GM20000 (cell line): ENCODE data around the gene ZNF777.
"Not testable (repeated sequence)": the region's sequence is repeated elsewhere in the genome, so short reads cannot be mapped to it uniquely, and the experiment has no call there.

ENCODE experiments used
- DNase-seq: peaks from one replicate; pipeline ENCODE4 v3.0.0; 2012; ENCODE audit warnings: low spot score
- TF ChIP-seq, protein P1 (sequence below): IDR thresholded peaks from 2 replicates; pipeline ENCODE4 v1.5.1; 2012; ENCODE audit warnings: mild to moderate bottlenecking, control low read depth; ENCODE audit errors: extremely low read depth, missing control alignments

The ZNF777 gene

DNA sequence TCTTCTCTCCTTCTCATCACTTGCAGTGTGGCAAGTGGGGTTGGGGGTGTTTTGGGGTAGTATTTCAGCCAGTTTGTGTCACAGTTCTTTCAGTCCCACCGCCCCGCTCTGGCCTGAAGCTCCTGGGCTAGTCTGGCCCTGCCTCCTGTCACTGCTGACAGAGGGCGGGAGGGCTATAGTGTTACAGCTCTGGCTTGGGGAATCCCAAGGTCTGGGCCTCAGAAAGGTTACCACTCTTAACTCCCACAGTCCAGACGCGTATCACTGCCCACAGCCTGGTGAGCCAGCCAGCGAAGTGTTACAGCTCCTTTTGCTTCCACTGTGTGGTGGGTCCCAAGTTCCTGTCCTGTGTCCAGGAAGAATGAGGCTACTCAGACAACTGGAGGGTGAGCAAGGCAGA is 56.0 kb downstream of the ZNF777 start:
- TF ChIP-seq, protein P1, sequence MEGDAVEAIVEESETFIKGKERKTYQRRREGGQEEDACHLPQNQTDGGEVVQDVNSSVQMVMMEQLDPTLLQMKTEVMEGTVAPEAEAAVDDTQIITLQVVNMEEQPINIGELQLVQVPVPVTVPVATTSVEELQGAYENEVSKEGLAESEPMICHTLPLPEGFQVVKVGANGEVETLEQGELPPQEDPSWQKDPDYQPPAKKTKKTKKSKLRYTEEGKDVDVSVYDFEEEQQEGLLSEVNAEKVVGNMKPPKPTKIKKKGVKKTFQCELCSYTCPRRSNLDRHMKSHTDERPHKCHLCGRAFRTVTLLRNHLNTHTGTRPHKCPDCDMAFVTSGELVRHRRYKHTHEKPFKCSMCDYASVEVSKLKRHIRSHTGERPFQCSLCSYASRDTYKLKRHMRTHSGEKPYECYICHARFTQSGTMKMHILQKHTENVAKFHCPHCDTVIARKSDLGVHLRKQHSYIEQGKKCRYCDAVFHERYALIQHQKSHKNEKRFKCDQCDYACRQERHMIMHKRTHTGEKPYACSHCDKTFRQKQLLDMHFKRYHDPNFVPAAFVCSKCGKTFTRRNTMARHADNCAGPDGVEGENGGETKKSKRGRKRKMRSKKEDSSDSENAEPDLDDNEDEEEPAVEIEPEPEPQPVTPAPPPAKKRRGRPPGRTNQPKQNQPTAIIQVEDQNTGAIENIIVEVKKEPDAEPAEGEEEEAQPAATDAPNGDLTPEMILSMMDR, result no peak
- DNase-seq, result no peak

DNA sequence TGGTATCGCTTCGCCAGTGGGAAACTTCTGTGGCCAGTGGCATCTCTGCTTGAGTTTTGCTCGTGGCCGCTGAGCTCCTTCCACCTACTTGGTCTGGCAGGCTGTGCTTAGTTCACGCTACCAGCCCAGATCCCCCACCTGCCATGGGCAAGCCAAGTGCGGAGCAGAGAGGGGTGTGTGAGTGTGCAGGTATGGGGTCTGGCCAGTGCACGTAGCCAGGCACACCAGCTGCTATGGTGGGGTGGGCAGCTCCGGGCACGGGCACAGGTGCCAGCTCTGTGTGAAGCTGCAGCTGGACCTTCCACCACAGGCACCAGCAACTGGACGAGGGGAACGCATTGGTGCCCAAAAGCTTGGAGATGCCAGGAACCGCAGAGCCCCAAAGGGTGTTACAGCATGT is 56.5 kb downstream of the ZNF777 start:
- TF ChIP-seq, protein P1, result no peak

DNA sequence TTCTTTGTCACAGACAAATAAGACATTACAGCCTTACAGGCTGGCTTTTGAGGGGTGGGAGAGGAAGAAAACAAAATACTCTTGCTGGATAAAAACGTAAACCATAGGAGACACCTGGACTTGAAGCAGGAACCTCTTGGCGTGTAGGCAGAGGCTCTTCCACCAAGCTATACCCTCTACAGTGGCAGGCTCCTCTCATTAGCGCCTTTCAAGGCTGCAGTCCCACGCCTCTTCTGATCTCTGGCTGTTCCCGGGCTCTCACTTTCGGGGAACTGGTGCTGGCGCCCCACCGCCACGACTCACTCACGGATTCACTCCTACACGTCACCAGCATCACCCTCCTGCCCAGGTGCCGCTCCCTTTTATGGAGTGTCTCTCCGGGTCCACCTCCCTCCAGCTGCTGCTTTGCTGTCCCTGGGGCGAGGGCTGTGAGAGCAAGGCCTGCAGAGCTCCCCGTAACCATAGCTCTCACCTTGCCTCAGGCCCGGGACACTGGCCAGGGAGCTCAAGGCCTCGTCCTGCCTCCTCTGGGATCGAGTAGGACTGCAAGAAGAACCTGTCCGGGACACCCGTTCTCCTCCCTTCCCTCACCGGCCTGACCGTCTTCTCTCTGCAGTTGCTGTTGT is 62.6 kb downstream of the ZNF777 start:
- DNase-seq, result no peak
- TF ChIP-seq, protein P1, result no peak

More for the DNA sequence above, 56.5 kb downstream of the ZNF777 start:
- DNase-seq, result no peak

DNA sequence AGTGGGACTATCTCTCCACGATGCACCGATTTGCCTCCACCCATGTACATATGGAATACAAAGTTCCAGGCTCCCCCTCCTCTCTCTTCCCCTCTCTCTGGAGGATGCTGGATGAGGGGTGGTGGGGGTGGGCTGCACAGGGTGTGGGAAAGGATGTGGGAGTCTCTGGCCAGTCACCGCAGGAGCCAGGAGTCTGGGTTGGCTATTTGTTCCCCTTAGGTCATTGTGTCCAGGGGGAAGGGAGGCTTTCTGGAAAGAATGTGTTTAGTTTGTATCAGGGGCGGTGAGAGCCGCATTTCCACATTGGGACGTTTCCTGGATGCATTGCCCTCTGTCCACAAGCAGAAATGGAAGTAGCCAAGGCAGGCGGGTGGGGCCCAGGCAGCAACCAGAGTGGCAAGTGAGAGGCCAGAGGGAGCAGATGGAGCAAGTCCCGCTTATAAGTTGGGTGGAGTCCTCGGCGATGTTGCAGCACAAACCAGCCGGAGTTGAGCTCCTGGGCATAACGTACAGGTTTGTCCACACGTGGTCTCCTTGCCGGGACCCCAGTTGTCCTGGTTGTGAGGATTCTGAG is 63.3 kb downstream of the ZNF777 start:
- no peak for DNase-seq
- TF ChIP-seq, protein P1, result no peak

DNA sequence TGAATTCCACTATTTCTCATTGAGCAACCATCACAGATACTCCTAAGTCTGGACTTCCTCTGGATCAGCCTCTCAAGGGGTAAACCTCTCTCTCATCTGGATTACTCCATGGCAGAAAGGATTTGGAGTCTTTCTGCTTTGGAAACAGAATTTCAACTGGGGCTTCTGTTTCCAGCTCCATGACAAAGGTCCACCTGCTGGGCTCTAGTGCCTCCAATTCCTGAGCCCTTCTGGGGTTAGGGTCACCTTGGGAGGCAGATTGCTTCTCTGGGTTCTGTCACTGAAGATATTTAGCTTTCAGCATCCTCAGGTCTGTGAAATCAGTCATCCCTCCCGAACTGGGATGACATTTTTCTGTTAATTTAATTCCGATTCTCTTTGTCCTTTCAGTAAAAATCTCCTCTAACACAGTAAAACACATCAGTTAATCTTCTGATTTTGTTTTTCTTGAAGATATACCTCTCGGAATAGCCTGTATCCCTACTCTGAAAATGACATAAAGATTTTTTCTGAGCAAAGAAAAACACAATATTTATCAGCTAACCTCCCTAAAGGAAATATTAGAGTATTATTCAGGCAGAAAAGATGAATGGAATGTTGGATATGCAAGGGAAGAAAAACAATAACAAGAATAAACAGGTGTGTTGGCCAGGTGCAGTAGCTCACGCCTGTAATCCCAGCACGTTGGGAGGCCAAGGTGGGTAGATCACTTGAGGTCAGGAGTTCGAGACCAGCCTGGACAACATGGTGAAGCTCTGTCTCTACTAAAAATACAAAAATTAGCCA is 72.1 kb downstream of the ZNF777 start:
- not testable (repeated sequence) for DNase-seq

DNA sequence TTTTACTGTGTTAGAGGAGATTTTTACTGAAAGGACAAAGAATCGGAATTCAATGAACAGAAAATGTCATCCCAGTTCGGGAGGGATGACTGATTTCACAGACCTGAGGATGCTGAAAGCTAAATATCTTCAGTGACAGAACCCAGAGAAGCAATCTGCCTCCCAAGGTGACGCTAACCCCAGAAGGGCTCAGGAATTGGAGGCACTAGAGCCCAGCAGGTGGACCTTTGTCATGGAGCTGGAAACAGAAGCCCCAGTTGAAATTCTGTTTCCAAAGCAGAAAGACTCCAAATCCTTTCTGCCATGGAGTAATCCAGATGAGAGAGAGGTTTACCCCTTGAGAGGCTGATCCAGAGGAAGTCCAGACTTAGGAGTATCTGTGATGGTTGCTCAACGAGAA is 74.3 kb downstream of the ZNF777 start:
- DNase-seq, result not testable (repeated sequence)

DNA sequence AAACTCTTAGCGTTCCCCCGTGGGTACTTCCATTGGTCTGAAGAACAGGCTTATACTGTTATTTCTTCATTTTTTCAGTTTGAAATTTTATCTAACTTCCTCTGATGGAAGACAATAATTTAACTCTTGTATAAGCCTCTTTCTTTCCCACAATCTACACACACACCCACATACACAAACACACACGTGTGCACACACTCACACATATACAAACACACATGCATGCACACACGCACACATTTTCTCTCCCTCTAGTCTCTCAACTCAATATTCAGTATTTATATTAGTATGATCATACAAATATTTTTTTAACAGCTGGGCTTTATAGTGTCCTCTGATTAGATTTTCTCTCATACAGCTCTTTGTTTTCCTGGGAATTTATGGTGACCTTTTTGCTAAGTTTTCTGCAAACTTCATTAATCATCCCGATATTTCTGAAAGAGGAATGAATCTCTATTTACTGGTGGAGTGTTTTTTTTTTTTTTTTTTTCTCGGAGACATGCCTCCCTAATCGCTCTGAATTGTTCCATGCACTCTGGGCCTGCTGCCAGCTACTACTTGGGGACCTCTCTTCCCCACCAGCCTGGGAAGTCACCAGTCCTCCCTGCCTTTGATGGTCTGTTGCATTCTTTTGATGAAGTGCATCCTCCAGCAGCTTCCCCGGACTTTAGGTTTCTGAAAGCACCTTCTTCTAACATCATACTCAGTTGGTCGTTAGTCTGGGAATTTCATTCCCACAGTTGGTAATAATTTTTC is 75.5 kb downstream of the ZNF777 start:
- DNase-seq, result no peak

More for the DNA sequence above, 75.5 kb downstream of the ZNF777 start:
- TF ChIP-seq, protein P1, result no peak
